GM13977 (cell line): Measurements from ENCODE around the gene PON3.

Experiments
- DNase-seq: peaks from one replicate; pipeline ENCODE4 v3.0.0; 2012; ENCODE audit warnings: low spot score
- CTCF ChIP-seq: IDR thresholded peaks from 2 replicates; pipeline ENCODE4 v1.5.1; 2012; ENCODE audit warnings: mild to moderate bottlenecking, control low read depth; ENCODE audit not compliant: insufficient read depth; ENCODE audit errors: extremely low read depth, missing control alignments
- in situ Hi-C: fragments of 300-500 bp; cut with MboI; formaldehyde crosslinking; loops from one replicate; pipeline ENCODE4 v1.12.0; 2022; ENCODE audit warnings: low sequenced_read_pairs, low pct_unique_long_range_greater_than_20kb, mixed read lengths, inconsistent platforms; ENCODE audit not compliant: unreplicated experiment

PON3 gene

GRCh38 chr7:95376632-95377400, 19.4 kb downstream of the PON3 start:
- TF ChIP-seq CTCF, result no peak
- DNase-seq, result no peak
- in situ Hi-C loops, result no loop called here

- no peak for DNase-seq
- in situ Hi-C loops, result no loop called here
- TF ChIP-seq CTCF, result no peak
Observed at GRCh38 chr7:95375591-95376257, 20.5 kb downstream of the PON3 start.

- DNase-seq, result no peak
- no peak for TF ChIP-seq CTCF
- in situ Hi-C loops, result no loop called here
Observed at GRCh38 chr7:95373323-95373722, 22.9 kb downstream of the PON3 start.

- in situ Hi-C loops, result no loop called here
- DNase-seq, result no peak
- TF ChIP-seq CTCF, result no peak
Observed at GRCh38 chr7:95368235-95368634, 27.9 kb downstream of the PON3 start.

GRCh38 chr7:95367606-95368005, 28.6 kb downstream of the PON3 start:
- DNase-seq, result no peak
- no peak for TF ChIP-seq CTCF
- in situ Hi-C loops, result no loop called here

- no peak for DNase-seq
- in situ Hi-C loops, result no loop called here
- no peak for TF ChIP-seq CTCF
Observed at GRCh38 chr7:95365151-95365550, 31.0 kb downstream of the PON3 start.
